H9 (cell line): ENCODE measurements around the gene CYB5RL. TPM values are rescaled to one million over a fixed set of nuclear protein-coding genes. Genes with fewer than 3 reads are reported as not detected.

Experiments used
- DNase-seq: peaks from one replicate; pipeline ENCODE4 v3.0.0-alpha.2; 2017
- H2AFZ ChIP-seq: one replicate; pipeline ENCODE4 v1.6.1; 2013; ENCODE audit warnings: mild to moderate bottlenecking, low read length, control low read depth, moderate library complexity
- H2AK5ac ChIP-seq: 2 replicates; pipeline ENCODE4 v1.6.1; 2013; ENCODE audit warnings: low read length, control low read depth, mixed read lengths; ENCODE audit not compliant: insufficient read length
- H2BK120ac ChIP-seq: one replicate; pipeline ENCODE4 v1.6.1; 2013; ENCODE audit warnings: low read depth, mild to moderate bottlenecking, low read length, control low read depth, inconsistent platforms; ENCODE audit not compliant: poor library complexity, severe bottlenecking
- H2BK12ac ChIP-seq: 2 replicates; pipeline ENCODE4 v1.6.1; 2013; ENCODE audit warnings: low read length, control low read depth, mixed read lengths, low read depth; ENCODE audit not compliant: insufficient read length
- H2BK15ac ChIP-seq: 2 replicates; pipeline ENCODE4 v1.6.1; 2013; ENCODE audit warnings: low read depth, low read length, control low read depth
- H2BK20ac ChIP-seq: one replicate; pipeline ENCODE4 v1.6.1; 2013; ENCODE audit warnings: low read depth, mild to moderate bottlenecking, low read length, control low read depth, inconsistent platforms; ENCODE audit not compliant: poor library complexity, severe bottlenecking
- H2BK5ac ChIP-seq: 2 replicates; pipeline ENCODE4 v1.6.1; 2013; ENCODE audit warnings: low read length, control low read depth, mixed read lengths; ENCODE audit not compliant: insufficient read length
- H3K14ac ChIP-seq: 2 replicates; pipeline ENCODE4 v1.6.1; 2013; ENCODE audit warnings: low read length, control low read depth; ENCODE audit not compliant: insufficient read depth
- H3K18ac ChIP-seq: 2 replicates; pipeline ENCODE4 v1.6.1; 2013; ENCODE audit warnings: low read depth, mild to moderate bottlenecking, mixed read lengths, low read length, control low read depth; ENCODE audit not compliant: insufficient read length
- H3K23ac ChIP-seq: 2 replicates; pipeline ENCODE4 v1.6.1; 2013; ENCODE audit warnings: low read length, control low read depth, mixed read lengths, low read depth; ENCODE audit not compliant: insufficient read length
- H3K23me2 ChIP-seq: 2 replicates; pipeline ENCODE4 v1.6.1; 2013; ENCODE audit warnings: low read depth, mild to moderate bottlenecking, mixed read lengths, low read length, control low read depth; ENCODE audit not compliant: insufficient read length, poor library complexity, severe bottlenecking
- H3K27ac ChIP-seq: 2 replicates; pipeline ENCODE4 v1.5.1; 2013; ENCODE audit warnings: low read length, control low read depth, mixed read lengths, low read depth; ENCODE audit not compliant: insufficient read length
- H3K27me3 ChIP-seq: 2 replicates; pipeline ENCODE4 v1.6.1; 2013; ENCODE audit warnings: low read length, control low read depth, inconsistent platforms; ENCODE audit not compliant: insufficient read depth
- H3K4ac ChIP-seq: 2 replicates; pipeline ENCODE4 v1.6.1; 2013; ENCODE audit warnings: low read depth, mild to moderate bottlenecking, control low read depth, inconsistent platforms, low read length, moderate library complexity
- H3K4me1 ChIP-seq: 2 replicates; pipeline ENCODE4 v1.6.1; 2013; ENCODE audit warnings: low read length, control low read depth, inconsistent platforms; ENCODE audit not compliant: insufficient read depth
- H3K4me2 ChIP-seq: 2 replicates; pipeline ENCODE4 v1.6.1; 2013; ENCODE audit warnings: low read length, control low read depth, mixed read lengths; ENCODE audit not compliant: insufficient read length, insufficient read depth
- H3K56ac ChIP-seq: 2 replicates; pipeline ENCODE4 v1.6.1; 2013; ENCODE audit warnings: low read depth, mild to moderate bottlenecking, mixed read lengths, low read length, control low read depth; ENCODE audit not compliant: insufficient read length
- H3K79me1 ChIP-seq: 2 replicates; pipeline ENCODE4 v1.6.1; 2013; ENCODE audit warnings: low read depth, mild to moderate bottlenecking, moderate library complexity, low read length, control low read depth, inconsistent platforms; ENCODE audit not compliant: insufficient read depth, poor library complexity, severe bottlenecking
- H3K79me2 ChIP-seq: 2 replicates; pipeline ENCODE4 v1.6.1; 2013; ENCODE audit warnings: low read length, control low read depth, inconsistent platforms; ENCODE audit not compliant: insufficient read depth
- H3K9ac ChIP-seq: 2 replicates; pipeline ENCODE4 v1.6.1; 2013; ENCODE audit warnings: low read length, control low read depth, mixed read lengths; ENCODE audit not compliant: insufficient read length; ENCODE audit errors: extremely low read depth
- H3K9me3 ChIP-seq: one replicate; pipeline ENCODE4 v1.6.1; 2013; ENCODE audit warnings: low read depth, low read length, inconsistent platforms; ENCODE audit not compliant: control insufficient read depth
- H3T11ph ChIP-seq: one replicate; pipeline ENCODE4 v1.6.1; 2013; ENCODE audit warnings: mild to moderate bottlenecking, low read length, control low read depth, inconsistent platforms
- H4K20me1 ChIP-seq: one replicate; pipeline ENCODE4 v1.6.1; 2013; ENCODE audit not compliant: control insufficient read depth, insufficient read length, insufficient read depth
- H4K5ac ChIP-seq: 2 replicates; pipeline ENCODE4 v1.6.1; 2013; ENCODE audit warnings: low read depth, mild to moderate bottlenecking, mixed read lengths, low read length, control low read depth; ENCODE audit not compliant: insufficient read length
- H4K8ac ChIP-seq: replicated peaks from 2 replicates; pipeline ENCODE4 v1.6.1; 2013; ENCODE audit warnings: low read length, control low read depth, mixed read lengths, low read depth; ENCODE audit not compliant: insufficient read length
- H4K91ac ChIP-seq: 2 replicates; pipeline ENCODE4 v1.6.1; 2013; ENCODE audit warnings: low read depth, mild to moderate bottlenecking, moderate library complexity, mixed read lengths, low read length, control low read depth; ENCODE audit not compliant: insufficient read length
- H3K27ac Mint-ChIP-seq, 3 experiments: 2 replicates in 2 of 3; 3 replicates in 1 of 3; pipeline ENCODE4 v1.8.0; 2020 to 2021; ENCODE audit warnings: mixed read lengths in 3 of 3, mild to moderate bottlenecking in 1 of 3, moderate library complexity in 1 of 3
- H3K27me3 Mint-ChIP-seq: 2 replicates; pipeline ENCODE4 v1.8.0; 2021; ENCODE audit warnings: low read depth, mild to moderate bottlenecking, moderate library complexity, mixed read lengths
- H3K36me3 Mint-ChIP-seq, 3 experiments: 2 replicates in 2 of 3; 3 replicates in 1 of 3; pipeline ENCODE4 v1.8.0; 2020 to 2021; ENCODE audit warnings: low read depth in 3 of 3, mixed read lengths in 3 of 3; ENCODE audit not compliant: insufficient read depth in 1 of 3
- H3K4me1 Mint-ChIP-seq, 2 experiments: 2 replicates each; pipeline ENCODE4 v1.8.0; 2020; ENCODE audit warnings: mixed read lengths in 2 of 2
- H3K4me3 Mint-ChIP-seq, 2 experiments: 2 replicates in 1 of 2; 3 replicates in 1 of 2; pipeline ENCODE4 v1.8.0; 2020 to 2021; ENCODE audit warnings: mild to moderate bottlenecking in 2 of 2, mixed read lengths in 2 of 2, moderate library complexity in 1 of 2
- H3K9me3 Mint-ChIP-seq, 2 experiments: 2 replicates in 1 of 2; 3 replicates in 1 of 2; pipeline ENCODE4 v1.8.0; 2020; ENCODE audit warnings: mild to moderate bottlenecking in 2 of 2, mixed read lengths in 2 of 2, moderate library complexity in 1 of 2
- WGBS: extraction: QIAGEN DNeasy Blood & Tissue Kit; methylation state at CpG from one replicate; pipeline ENCODE4 v1.1.7; 2013; ENCODE audit warnings: missing lambda C conversion rate, low lambda C conversion rate, mixed read lengths; ENCODE audit not compliant: insufficient read length; ENCODE audit errors: extremely low coverage; 5-methylcytosine and 5-hydroxymethylcytosine counted together
- total RNA-seq: library from RNA; stranded (reverse); gene quantifications from 2 replicates; pipeline ENCODE4 v1.2.1, GENCODE V29; 2021
- TF ChIP-seq, protein P1 (sequence below): fragments of 200-600 bp; sonication (generic); conservative IDR thresholded peaks from 3 replicates; pipeline ENCODE4 v1.8.0; 2021; ENCODE audit warnings: antibody characterized with exemption, mild to moderate bottlenecking

Gene CYB5RL
- total RNA-seq, 1 experiment from 2014 or later = 12.6 TPM

DNA sequence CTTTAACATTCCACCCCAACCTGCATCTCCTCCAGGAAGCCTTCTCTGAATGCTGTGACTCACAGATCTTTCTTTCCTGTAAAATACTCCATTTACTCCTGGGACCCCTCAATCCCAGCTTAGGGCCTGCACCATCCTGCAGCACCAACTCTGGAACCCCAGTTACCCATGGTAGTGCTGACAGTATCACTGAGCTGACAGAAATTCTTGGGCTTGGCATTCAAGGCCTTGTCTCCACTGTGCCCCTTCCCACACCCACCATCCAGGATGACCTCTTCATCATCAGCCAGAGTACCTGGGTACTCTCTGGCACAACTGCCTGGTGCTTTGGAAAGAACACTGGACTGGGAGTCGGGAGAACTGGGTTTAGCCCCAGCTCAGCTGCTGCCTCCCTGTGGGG lies 8.3 kb downstream of the CYB5RL start:
- no CpG with 5 or more reads among the region's 1 CpG for WGBS
- Histone ChIP-seq H4K5ac (no peak overlapping the region), H3K56ac (no peak overlapping the region)

More for the DNA sequence above, 8.3 kb downstream of the CYB5RL start:
- Histone ChIP-seq H3K9me3 (no peaks in the 10 kb centered on the region), H4K8ac (no peak overlapping the region), H3K27ac (no peak overlapping the region), H3T11ph (no peak overlapping the region), H2BK15ac (no peak overlapping the region), H3K18ac (no peak overlapping the region), H2BK20ac (no peak overlapping the region), H2AFZ (no peak overlapping the region), H2AK5ac (no peak overlapping the region), H3K27me3 (no peaks in the 10 kb centered on the region), H3K4me1 (no peaks in the 10 kb centered on the region), H3K79me2 (no peaks in the 10 kb centered on the region), H3K23ac (no peak overlapping the region), H3K9ac (no peak overlapping the region), H3K4me2 (no peak overlapping the region), H3K4ac (no peak overlapping the region), H2BK120ac (no peak overlapping the region), H3K23me2 (no peaks in the 10 kb centered on the region), H3K14ac (no peak overlapping the region), H4K20me1 (no peaks in the 10 kb centered on the region), H2BK5ac (no peak overlapping the region), H4K91ac (no peak overlapping the region), H2BK12ac (no peak overlapping the region), H3K79me1 (no peaks in the 10 kb centered on the region)
- TF ChIP-seq, protein P1, sequence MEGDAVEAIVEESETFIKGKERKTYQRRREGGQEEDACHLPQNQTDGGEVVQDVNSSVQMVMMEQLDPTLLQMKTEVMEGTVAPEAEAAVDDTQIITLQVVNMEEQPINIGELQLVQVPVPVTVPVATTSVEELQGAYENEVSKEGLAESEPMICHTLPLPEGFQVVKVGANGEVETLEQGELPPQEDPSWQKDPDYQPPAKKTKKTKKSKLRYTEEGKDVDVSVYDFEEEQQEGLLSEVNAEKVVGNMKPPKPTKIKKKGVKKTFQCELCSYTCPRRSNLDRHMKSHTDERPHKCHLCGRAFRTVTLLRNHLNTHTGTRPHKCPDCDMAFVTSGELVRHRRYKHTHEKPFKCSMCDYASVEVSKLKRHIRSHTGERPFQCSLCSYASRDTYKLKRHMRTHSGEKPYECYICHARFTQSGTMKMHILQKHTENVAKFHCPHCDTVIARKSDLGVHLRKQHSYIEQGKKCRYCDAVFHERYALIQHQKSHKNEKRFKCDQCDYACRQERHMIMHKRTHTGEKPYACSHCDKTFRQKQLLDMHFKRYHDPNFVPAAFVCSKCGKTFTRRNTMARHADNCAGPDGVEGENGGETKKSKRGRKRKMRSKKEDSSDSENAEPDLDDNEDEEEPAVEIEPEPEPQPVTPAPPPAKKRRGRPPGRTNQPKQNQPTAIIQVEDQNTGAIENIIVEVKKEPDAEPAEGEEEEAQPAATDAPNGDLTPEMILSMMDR = no peak
- Mint-ChIP-seq H3K4me1 (no peaks in the 10 kb centered on the region), H3K27me3 (no peaks in the 10 kb centered on the region), H3K9me3 (no peaks in the 10 kb centered on the region; a peak in 1 of 5 replicates), H3K27ac (no peak overlapping the region), H3K4me3 (no peak overlapping the region), H3K36me3 (peaks cover 0 to 32% (median 16%) of the 10 kb centered on the region in 3 experiments; a peak in 6 of 7 replicates)
- DNase-seq = no peak
